GM12872 (cell line): ENCODE results near the gene FIZ1.

Source experiments
- TF ChIP-seq, protein P1 (sequence below): IDR thresholded peaks from 3 replicates; pipeline ENCODE4 v1.5.1; 2011; ENCODE audit warnings: low read depth, mild to moderate bottlenecking, low read length, moderate library complexity; ENCODE audit not compliant: insufficient read depth

FIZ1 gene

DNA sequence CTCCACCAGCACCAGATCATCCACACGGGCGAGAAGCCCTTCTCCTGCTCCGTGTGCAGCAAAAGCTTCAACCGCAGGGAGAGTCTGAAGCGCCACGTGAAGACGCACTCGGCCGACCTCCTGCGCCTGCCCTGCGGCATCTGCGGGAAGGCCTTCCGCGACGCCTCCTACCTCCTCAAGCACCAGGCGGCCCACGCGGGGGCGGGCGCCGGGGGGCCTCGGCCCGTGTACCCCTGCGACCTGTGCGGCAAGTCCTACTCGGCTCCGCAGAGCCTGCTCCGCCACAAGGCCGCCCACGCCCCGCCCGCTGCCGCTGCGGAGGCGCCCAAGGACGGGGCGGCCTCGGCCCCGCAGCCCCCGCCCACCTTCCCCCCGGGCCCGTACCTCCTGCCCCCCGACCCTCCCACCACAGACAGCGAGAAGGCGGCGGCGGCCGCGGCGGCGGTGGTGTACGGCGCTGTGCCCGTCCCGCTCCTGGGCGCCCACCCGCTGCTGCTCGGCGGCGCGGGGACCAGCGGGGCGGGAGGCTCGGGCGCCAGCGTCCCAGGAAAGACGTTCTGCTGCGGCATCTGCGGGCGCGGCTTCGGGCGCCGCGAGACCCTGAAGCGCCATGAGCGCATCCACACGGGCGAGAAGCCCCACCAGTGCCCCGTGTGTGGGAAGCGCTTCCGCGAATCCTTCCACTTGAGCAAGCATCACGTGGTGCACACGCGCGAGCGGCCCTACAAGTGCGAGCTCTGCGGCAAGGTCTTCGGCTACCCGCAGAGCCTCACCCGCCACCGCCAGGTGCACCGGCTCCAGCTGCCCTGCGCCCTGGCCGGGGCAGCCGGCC is 15.6 kb upstream of the FIZ1 start:
- TF ChIP-seq, protein P1, sequence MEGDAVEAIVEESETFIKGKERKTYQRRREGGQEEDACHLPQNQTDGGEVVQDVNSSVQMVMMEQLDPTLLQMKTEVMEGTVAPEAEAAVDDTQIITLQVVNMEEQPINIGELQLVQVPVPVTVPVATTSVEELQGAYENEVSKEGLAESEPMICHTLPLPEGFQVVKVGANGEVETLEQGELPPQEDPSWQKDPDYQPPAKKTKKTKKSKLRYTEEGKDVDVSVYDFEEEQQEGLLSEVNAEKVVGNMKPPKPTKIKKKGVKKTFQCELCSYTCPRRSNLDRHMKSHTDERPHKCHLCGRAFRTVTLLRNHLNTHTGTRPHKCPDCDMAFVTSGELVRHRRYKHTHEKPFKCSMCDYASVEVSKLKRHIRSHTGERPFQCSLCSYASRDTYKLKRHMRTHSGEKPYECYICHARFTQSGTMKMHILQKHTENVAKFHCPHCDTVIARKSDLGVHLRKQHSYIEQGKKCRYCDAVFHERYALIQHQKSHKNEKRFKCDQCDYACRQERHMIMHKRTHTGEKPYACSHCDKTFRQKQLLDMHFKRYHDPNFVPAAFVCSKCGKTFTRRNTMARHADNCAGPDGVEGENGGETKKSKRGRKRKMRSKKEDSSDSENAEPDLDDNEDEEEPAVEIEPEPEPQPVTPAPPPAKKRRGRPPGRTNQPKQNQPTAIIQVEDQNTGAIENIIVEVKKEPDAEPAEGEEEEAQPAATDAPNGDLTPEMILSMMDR, result no peak

DNA sequence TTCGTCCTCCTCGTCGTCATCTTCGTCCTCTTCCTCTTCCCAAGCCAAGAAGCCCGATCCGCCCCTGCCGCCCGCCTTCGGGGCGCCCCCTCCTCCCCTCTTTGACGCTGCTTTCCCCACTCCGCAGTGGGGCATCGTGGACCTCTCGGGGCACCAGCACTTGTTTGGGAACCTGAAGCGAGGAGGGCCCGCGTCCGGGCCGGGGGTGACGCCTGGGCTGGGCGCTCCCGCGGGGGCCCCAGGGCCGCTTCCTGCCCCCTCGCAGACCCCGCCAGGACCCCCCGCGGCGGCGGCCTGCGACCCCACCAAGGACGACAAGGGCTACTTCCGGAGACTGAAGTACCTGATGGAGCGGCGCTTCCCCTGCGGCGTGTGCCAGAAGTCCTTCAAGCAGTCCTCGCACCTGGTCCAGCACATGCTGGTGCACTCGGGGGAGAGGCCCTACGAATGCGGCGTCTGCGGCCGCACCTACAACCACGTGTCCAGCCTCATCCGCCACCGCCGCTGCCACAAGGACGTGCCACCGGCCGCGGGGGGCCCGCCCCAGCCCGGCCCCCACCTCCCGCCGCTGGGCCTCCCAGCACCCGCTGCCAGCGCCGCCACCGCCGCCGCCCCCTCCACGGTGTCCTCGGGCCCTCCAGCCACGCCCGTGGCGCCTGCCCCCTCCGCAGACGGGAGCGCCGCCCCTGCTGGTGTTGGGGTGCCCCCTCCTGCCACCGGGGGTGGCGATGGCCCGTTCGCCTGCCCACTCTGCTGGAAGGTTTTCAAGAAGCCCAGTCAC is 14.8 kb upstream of the FIZ1 start:
- TF ChIP-seq, protein P1, result no peak

DNA sequence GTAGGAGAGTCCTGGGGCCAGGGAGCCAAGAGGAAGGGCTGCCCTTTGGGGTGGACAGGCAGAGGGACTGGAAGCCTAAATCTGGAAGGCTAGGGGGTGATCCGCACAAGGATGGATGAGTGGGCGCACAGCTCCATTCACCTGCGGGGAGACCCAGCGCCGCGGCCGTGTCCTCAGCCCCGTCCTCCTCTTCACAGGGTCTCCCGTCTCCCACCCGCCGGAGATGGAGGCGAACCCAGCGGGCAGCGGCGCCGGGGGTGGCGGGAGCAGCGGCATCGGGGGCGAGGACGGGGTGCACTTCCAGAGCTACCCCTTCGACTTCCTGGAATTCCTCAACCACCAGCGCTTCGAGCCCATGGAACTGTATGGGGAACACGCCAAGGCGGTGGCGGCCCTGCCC is 14.1 kb upstream of the FIZ1 start:
- TF ChIP-seq, protein P1, result no peak

DNA sequence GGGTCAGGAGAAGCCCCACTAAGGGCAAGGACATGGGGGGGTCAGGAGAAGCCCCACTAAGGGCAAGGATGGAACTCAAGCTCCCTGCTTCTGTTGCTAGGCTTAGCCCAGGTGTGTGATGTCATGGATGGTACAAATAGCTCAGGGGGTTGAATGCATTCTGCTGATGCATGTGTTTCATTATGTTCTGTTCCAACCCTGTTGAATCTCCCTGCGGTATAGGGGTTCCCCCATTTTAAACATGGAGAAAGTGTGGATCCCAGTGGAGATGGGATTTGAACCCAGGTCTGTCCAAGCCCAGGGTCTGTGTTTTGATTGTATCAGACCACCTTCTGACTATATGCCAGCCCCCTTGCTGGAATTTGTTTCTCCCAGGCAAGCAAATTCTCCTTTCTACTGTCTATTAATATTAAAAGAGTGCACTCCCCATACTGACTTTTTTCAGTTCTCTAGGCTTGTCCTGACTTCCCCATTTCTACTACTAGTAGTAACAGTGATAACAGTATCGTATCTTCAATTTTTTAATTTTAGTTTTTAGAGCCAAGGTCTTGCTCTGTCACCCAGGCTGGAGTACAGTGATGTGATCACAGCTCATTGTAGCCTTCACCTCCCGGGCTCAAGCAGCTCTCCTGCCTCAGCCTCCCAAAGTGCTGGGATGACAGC is 12.8 kb upstream of the FIZ1 start:
- TF ChIP-seq, protein P1, result no peak

DNA sequence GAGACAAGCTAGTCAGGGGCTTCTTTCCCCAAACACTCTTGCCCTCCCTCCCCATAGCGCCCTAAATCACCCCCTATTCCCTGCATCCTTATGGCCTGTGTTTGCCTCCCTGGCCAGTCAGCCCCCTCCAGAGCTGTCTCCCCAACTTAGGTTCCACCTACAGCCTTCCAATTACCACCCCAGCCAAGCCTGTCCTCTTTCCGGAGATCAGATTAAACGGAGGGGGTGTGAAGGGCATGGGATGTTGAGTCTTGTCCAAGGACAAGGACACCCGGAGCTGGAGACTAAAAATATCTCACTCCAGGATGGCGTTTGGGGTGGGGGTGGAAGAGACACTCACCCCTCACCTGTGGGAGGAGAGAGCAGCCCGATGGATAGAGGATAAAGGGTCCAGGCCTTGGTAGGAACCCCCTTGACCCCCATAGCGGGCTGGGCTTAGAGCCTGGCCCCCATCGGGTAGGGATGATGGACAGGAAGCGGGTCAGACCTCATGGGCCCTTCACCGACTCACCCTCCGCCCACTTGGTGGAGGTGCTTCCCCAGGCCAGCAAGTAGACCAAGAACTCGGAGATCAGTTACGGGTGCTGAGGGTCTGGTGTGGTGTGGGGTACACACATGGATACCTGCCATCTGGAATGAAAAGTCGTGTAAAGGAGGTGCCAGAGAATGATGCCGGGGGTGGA is 12.1 kb upstream of the FIZ1 start:
- TF ChIP-seq, protein P1, result no peak

DNA sequence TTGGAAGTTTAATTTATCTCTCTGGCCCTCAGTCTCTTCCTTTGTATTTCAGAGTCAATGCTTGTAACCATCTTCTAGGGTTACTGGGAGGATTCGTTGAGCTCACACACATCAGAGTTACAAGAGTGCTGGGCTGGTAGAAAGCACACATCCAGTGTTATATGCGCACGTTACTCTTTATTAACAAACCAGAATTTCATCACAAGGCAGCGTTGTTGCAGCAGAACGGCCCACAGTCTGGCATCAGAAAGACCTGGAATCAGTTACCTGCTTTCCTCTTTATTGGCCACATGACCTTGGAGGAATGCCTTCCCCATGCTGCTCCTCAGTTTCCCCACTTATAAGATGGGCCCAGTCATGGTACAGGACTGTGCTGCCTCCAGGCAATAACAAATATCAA is 10.0 kb upstream of the FIZ1 start:
- TF ChIP-seq, protein P1, result no peak
